CD1c-positive myeloid dendritic cell (primary cell): ENCODE results near the gene ATP4B.

ENCODE experiments used
- DNase-seq: peaks from one replicate; pipeline ENCODE4 v3.0.0-alpha.2; 2016; ENCODE audit errors: extremely low spot score

The ATP4B gene

GRCh38 chr13:113607889-113608635 lies 49.9 kb downstream of the ATP4B start:
- DNase-seq: no peak

GRCh38 chr13:113607056-113607888 lies 50.7 kb downstream of the ATP4B start:
- peak; percentile 68 for DNase-seq

GRCh38 chr13:113605866-113606438 lies 52.0 kb downstream of the ATP4B start:
- no peak for DNase-seq

GRCh38 chr13:113605461-113605860 lies 52.5 kb downstream of the ATP4B start:
- no peak for DNase-seq

- no peak for DNase-seq
Observed at GRCh38 chr13:113604186-113604585, 53.8 kb downstream of the ATP4B start.

GRCh38 chr13:113603116-113603710 lies 54.8 kb downstream of the ATP4B start:
- no peak for DNase-seq

GRCh38 chr13:113602291-113602988 lies 55.6 kb downstream of the ATP4B start:
- DNase-seq: no peak

GRCh38 chr13:113601166-113602070 lies 56.6 kb downstream of the ATP4B start:
- DNase-seq: no peak

GRCh38 chr13:113599391-113599790 lies 58.6 kb downstream of the ATP4B start:
- DNase-seq: no peak
